C4-2B (cell line): ENCODE data around the gene SPC24.
"Not testable (repeated sequence)": the region's sequence is repeated elsewhere in the genome, so short reads cannot be mapped to it uniquely, and the experiment has no call there.

Experiments used
- H3K27ac ChIP-seq: fragments of 450-650 bp; 2 replicates; pipeline ENCODE4 v1.5.1; 2017
- ZFX ChIP-seq: fragments of 450-650 bp; IDR thresholded peaks from 2 replicates; pipeline ENCODE4 v1.6.1; 2017
- TF ChIP-seq, protein P1 (sequence below): fragments of 450-650 bp; conservative IDR thresholded peaks from 2 replicates; pipeline ENCODE4 v1.5.1; 2017; ENCODE audit warnings: mild to moderate bottlenecking

Gene SPC24

DNA sequence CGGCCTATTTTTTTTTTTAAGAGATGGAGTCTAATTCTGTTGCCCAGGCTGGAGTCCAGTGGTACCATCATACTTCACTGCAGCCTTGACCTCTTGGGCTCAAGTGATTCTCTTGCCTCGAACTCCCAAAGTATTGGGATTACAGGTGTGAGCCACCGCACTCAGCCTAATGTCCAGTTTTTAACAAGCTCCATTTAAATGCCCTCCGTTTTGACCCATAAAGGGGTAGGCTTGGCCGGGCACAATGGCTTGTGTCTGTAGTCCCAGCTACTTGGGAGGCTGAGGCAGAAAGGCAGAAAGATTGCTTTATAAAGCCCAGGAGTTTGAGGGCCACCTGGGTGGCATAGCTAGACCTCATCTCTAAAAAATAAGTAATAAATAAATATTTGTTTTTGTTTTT, 54.5 kb downstream of the SPC24 start:
- no peak for TF ChIP-seq ZFX
- TF ChIP-seq, protein P1, sequence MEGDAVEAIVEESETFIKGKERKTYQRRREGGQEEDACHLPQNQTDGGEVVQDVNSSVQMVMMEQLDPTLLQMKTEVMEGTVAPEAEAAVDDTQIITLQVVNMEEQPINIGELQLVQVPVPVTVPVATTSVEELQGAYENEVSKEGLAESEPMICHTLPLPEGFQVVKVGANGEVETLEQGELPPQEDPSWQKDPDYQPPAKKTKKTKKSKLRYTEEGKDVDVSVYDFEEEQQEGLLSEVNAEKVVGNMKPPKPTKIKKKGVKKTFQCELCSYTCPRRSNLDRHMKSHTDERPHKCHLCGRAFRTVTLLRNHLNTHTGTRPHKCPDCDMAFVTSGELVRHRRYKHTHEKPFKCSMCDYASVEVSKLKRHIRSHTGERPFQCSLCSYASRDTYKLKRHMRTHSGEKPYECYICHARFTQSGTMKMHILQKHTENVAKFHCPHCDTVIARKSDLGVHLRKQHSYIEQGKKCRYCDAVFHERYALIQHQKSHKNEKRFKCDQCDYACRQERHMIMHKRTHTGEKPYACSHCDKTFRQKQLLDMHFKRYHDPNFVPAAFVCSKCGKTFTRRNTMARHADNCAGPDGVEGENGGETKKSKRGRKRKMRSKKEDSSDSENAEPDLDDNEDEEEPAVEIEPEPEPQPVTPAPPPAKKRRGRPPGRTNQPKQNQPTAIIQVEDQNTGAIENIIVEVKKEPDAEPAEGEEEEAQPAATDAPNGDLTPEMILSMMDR = no peak
- H3K27ac ChIP-seq = no peak overlapping the region

DNA sequence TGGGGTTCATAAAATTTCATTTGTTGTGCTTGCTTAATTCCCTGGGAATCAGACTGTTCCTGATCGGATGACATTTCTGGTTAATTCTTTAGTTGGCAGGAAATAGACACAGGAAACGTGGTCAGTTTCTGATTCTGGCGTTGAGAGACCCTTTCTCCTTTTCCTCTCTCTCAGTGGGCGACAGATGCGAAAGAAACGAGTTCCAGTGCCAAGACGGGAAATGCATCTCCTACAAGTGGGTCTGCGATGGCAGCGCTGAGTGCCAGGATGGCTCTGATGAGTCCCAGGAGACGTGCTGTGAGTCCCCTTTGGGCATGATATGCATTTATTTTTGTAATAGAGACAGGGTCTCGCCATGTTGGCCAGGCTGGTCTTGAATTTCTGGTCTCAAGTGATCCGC, 55.5 kb downstream of the SPC24 start:
- no peak for TF ChIP-seq ZFX
- TF ChIP-seq, protein P1 = no peak
- no peak overlapping the region for H3K27ac ChIP-seq

DNA sequence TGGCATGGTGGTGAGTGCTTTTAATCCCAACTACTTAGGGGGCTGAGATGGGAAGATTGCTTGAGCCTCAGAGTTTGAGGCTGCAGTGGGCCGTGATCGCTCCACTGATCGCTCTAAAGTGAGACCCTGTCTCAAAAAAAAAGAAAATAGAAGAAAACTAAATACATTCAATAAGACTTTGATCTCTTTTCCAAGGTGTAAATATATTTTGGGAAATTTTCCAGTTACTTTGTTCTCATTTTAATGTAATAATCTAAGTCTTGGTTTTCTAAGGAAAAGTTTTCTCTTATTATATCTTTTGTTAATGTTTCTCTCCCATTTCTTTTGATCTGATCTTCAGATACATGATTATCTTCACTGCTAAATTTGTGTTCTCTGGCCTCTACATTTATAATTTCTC, 56.7 kb downstream of the SPC24 start:
- TF ChIP-seq ZFX = no peak
- TF ChIP-seq, protein P1 = no peak
- no peak overlapping the region for H3K27ac ChIP-seq

DNA sequence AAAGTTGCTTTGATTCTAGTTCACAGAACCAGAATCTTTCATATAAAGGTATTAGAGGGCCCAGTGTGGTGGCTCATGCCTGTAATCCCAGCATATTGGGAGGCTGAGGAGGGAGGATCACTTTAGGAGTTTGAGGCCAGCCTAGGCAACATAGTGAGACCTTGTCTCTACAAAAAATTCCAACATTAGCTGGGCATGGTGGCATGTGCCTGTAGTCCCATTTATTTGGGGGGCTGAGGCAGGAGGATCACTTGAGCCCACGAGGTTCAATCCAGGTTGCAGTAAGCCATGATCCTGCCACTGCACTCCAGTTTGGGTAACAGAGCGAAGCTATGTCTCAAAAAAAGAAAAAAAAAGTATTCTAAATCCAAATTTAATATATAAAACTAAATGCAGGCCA, 57.3 kb downstream of the SPC24 start:
- TF ChIP-seq, protein P1 = no peak
- no peak for TF ChIP-seq ZFX
- no peak overlapping the region for H3K27ac ChIP-seq

DNA sequence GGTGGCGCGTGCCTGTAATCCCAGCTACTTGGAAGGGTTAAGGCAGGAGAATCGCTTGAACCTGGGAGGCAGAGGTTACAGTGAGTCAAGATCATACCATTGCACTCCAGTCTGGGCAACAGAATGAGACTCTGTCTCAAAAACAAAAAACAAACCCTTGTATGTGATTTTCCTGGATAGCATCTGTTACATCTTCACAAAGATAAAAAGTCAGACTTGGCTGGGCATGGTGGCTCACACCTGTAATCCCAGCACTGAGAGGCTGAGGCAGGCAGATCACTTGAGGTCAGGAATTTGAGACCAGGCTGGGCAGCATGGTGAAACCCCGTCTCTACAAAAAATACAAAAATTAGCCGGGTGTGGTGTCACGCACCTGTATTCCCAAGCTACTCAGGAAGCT, 58.2 kb downstream of the SPC24 start:
- not testable (repeated sequence) for H3K27ac ChIP-seq

DNA sequence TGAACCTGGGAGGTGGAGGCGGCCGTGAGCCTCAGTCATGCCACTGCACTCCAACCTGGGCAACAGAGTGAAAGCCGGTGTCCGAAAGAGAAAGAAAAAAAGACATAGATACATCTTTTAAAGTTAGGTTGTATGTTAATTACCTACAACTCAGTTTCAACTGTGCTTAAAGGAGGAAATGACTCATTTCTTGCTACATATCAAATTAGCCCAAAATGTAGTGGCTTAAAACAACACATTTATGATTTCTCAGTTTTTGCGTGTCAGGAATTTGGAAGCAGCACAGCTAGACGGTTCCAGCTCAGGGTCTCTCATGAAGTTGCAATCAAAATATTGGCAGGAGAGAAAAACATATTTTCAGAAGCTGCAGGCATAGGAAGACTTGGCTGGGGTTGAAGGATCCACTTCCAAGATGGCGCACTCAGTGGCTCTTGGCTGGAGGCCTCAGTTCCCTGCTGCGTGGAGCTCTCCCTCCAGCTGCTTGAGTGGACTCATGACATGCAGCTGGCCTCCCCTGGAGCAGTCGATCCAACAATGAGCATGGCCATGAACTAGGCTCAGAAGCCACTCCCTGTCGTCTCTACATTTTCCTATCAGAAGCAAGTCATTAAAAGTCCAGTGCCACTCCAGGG, 59.3 kb downstream of the SPC24 start:
- TF ChIP-seq, protein P1 = no peak
- no peak for TF ChIP-seq ZFX
- no peak overlapping the region for H3K27ac ChIP-seq
